ENCODE measurements around the gene SLC27A5.
"Not testable (repeated sequence)": the region's sequence is repeated elsewhere in the genome, so short reads cannot be mapped to it uniquely, and the experiment has no call there.

DNA sequence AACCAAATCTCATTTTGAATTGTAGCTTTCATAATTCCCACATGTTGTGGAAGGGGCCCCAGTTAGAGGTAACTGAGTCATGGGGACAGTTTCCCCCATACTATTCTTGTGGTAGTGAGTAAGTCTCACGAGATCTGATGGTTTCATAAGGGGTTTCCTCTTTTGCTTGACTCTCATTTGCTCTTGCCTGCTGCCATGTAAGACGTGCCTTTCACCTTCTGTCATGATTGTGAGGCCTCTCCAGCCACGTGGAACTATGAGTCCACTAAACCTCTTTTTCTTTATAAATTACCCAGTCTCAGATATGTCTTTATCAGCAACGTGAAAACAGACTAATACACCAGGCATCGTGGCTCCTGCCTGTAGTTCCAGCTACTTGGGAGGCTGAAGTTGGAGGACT is 61.8 kb downstream of the SLC27A5 start:
- not testable (repeated sequence) for TF ChIP-seq CTCF, POLR2A (IDR thresholded peaks at IDR 0.05)

Measured in uterus (tissue), 2 donors.